Hematopoietic multipotent progenitor cell treated with erythropoietin and hydrocortisone succinate and interleukin-3 and kit ligand, for 8 days (in vitro differentiated cells): ENCODE results near the gene SEMA4C.
"Not testable (repeated sequence)": the region's sequence is repeated elsewhere in the genome, so short reads cannot be mapped to it uniquely, and the experiment has no call there.

Experiments used
- DNase-seq: peaks from one replicate; pipeline ENCODE4 v3.0.0-alpha.2; 2015

Gene SEMA4C

DNA sequence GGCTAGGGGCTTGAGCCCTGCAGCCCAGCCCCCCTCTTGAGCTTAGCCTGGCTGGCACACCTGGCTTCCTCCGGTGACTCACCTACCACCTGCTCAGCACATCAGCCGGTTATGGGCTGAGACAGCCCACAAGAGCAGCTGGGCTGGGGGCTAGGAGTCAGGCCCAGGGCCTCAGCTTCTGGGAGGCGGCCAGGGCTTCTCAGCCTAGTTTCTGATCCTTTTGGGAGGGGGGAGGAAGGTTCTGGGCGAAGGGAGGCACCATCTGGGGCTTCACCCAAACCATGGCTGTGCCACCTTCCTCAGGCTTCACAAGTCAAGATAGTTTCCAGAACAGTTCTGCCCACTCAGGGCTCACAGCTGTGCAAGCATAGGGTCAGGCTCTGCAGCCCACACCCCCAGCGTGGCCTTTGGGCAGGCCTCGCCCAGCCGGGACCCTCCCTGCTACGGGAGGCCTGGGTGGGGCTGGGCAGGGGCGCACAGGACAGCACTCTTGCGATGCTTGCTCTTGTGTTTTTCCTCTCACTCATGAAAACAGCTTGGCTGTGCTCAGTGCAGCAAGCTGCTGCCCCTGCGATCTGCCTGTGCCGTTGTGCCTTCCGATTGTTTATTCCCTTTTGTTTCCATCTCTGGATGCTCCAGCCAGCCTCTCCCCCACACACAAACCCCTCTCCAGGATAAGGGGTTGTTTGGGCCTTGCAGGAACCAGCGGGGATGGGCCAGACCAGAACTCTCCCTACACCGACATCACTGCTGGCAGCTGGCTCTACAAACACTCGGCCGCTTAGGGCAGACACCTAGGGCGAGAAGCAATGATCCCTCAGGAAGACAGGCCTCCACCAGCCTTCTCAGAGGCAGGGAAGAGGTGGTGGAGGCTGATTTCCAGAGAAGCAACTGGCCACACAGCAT, 26.1 kb upstream of the SEMA4C start:
- DNase-seq, result peak; percentile 50

DNA sequence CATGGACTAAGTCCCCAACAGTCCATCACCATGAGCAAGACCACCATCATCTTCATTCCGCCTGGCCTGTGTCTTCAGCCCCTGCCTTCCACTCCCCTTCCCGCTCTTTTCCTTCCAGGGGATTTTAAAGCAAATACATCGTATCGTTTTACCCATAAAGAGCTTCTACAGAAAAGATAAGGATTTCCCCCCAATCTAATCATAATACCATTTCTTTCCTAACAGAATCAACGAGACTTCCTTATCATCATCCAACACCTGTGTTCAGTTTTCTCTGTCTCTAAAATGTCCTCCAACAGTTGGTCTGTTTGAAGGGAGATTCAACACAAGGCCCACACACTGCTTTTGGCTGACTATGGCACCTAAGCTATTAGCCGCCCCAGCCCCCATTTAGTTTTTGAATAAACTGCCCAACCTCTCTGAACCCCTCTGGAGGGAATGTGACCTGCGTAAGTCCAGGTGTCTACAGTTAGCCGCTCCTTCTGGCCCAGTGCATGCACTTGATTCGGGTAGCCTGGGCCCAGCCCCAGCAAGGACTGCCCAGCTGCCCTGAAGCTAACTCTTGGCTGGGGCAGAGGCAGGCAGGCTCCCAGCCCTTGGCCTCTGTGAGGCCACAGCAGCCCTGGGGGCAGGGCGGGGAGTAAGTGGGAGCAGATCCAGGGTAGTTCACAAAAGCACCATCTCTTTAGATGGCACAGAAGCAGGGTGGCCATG, 25.3 kb upstream of the SEMA4C start:
- peak; percentile 94 for DNase-seq

GRCh38 chr2:96894151-96894531, 24.3 kb upstream of the SEMA4C start:
- no peak for DNase-seq

DNA sequence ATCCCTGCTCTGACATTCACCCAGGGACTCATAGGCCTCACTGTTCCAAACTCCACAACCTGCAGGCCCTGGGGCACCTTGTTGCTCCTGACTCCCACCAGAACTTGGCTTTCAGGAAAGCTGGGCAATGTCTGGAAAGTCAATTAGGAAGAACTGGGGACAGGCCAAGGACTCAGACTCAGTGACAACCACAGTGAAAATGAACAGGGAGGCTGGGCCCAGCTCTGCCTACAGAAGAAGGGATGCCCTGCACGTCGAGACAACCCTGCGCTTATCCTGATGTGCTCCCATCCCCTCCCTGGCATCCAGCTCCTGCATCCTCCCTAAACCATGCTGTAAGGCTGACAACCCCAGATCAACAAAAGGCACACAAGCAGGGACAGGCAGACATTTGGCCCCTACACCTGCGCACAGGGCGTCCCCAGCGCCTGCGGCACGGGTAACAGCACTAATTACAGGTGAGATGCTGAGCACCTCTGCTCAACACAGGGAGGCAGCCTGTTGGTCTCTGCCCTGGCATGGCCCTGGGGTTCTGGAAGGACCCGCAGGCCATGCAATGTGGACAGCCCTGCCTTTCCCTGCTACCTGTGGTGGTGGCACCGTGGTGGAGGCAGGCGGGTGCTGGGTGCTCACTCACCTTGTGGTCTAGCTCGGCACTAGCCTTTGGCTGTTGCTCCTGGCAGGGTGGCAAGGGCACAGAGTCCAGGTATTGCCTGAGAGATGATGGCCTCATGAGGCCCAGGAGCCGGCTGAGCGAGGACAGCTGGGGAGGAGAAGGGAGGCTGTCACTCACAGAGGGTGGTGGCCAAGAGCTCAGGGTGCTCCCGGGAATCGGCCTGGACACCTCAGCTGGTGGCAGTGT, 23.6 kb upstream of the SEMA4C start:
- no peak for DNase-seq

GRCh38 chr2:96891591-96892333, 21.9 kb upstream of the SEMA4C start:
- no peak for DNase-seq

DNA sequence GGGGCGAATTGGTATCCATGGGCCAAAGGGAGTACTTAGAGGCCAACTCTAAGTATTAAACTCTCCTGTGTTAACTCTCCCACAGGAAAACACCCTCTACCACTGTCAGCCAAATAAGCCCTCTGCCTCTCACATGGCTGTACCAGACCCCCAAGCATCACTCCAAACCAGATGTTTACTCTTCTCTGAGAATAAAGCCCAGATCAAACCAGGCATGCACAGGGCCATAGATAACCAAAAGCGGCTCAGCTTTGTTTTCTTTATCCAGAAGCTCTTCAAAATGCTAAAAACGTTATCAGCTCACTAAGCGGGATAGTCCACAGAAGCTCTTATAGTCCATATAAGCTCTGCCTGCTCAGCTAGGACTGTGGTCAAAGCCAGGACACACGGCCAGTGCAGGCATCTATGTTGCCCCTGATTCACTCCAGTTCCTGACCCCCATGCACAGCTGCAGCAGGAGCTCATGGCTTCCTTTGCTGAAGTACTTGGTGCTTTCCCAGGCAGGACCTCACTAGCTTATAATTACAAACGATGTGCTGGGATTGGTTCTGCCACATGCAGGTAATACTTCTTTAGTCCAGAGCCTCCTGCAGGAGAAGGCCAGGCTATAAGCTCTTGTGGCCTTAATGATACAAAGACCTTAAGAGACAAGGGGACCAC, 21.0 kb upstream of the SEMA4C start:
- no peak for DNase-seq

GRCh38 chr2:96890252-96890651, 20.4 kb upstream of the SEMA4C start:
- no peak for DNase-seq

GRCh38 chr2:96889502-96889901, 19.6 kb upstream of the SEMA4C start:
- DNase-seq, result not testable (repeated sequence)

- no peak for DNase-seq
Measured at GRCh38 chr2:96888072-96889011, 18.5 kb upstream of the SEMA4C start.

- DNase-seq, result no peak
Measured at GRCh38 chr2:96887493-96888012, 17.7 kb upstream of the SEMA4C start.

- DNase-seq, result no peak
Measured at GRCh38 chr2:96885432-96886347, 15.8 kb upstream of the SEMA4C start.

DNA sequence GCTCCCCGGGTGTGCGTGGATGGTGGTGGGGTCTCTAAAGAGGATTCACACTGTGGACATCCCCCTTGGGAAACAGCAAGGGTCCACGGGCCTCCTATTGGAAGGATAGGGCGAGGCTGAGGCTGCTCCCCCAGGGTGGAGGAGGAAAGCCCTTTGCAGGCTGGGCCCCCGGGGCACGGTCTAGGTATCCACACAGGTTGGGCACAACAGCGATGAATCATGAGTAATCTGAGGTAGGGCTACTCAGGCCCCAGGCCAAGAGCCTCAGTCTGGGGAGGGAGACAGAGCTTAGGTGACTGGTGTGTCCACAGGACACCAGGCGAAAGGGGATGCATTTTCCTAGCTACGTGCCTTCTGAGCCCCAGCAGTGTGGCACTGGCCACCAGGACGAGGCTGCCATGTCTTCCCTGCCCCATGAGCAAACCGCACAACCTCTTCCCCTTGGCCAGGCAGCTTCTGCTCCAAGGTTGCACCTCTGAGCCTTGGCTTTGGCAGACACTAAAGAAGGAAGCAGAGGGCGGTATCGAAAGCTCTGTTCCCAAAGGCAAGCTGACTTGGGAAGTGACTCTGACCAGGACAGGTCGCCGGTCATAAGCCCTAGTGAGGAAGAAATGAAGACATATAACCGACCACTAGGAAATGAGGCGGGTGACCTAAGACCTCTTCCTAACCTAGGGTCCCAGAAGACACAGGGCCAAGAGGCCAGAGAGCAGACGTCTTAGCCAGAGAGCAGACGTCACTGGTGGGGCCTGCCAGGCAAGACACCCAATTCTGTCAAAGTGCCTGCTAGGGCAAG, 14.6 kb upstream of the SEMA4C start:
- DNase-seq, result no peak

DNA sequence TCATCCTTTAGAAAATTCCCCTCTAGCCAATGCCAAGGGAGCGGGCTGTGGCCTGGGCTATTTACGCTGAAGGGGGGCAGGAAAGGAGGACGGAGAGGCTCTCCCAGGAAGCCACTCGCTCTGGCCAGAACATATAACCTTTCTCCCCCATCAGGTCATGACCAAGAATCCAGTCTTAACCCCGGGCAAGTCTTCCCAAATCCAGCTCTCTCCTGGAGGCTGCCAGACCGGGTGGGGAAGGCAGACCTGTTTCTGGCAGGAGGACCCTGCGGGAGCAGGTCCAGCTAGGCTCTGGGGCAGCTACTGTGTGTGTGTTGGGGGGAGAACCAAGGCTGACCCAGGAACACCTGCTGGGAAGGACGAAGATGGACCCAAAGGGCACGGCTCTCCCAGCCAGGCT, 13.4 kb upstream of the SEMA4C start:
- no peak for DNase-seq

DNA sequence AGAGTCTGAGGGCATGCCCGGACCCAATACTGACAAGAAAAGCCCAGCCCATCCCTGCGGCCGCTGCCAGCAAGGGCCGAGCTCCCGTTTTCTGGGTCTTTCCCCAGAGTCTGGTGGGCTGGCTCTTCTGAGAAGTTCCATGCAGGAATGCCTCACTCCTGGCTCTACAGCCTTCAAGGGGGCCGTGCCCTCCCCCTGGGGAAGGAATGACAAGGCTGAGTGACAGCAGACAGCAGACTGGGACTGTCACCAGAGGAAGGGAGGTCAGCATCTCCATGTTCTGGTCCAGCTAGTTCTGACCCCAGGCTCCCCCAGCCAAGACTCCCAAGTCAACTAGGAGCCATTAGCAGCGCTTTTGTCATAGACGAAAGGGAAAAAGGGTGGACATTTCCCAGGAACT, 13.0 kb upstream of the SEMA4C start:
- DNase-seq, result no peak

DNA sequence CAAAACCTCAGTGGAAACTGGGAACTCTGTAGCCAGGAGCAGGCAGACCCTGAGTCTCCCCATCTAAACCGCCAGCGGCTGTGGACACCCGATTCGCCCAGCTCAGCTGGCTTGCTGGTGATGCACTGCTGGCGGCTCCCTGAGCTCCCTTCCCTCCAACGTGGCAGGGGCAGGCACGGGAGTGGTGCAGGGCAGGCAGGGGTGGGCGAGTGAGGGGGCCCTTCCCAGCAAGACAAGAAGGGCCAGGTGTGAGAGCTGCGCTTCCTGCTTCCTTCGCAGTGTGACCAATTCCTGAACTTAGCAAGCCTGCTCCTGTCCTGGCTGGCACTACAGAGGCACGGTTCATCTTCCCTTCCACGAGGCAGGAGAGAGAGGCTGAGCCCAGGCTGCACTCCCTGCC, 12.3 kb upstream of the SEMA4C start:
- DNase-seq, result no peak

- DNase-seq, result no peak
Measured at GRCh38 chr2:96881349-96882195, 11.7 kb upstream of the SEMA4C start.

DNA sequence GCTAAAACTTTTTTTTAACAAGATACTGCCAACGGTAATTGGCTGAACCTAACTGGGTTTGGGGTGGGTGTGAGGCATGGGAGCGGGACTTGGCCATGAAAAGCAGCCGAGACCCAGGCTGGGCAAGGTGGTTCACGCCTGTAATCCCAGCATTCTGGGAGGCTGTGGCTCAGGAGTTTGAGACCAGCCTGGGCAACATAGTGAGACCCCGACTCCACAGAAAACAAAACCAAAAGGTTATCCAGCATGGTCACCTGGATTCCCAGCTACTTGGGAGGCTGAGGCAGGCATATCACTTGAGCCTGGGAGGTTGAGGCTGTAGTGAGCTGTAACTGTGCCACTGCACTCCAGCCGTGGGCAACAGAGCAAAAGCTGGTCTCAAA, 11.0 kb upstream of the SEMA4C start:
- DNase-seq, result no peak
